ENCODE results near the gene SUGCT.

SUGCT gene

DNA sequence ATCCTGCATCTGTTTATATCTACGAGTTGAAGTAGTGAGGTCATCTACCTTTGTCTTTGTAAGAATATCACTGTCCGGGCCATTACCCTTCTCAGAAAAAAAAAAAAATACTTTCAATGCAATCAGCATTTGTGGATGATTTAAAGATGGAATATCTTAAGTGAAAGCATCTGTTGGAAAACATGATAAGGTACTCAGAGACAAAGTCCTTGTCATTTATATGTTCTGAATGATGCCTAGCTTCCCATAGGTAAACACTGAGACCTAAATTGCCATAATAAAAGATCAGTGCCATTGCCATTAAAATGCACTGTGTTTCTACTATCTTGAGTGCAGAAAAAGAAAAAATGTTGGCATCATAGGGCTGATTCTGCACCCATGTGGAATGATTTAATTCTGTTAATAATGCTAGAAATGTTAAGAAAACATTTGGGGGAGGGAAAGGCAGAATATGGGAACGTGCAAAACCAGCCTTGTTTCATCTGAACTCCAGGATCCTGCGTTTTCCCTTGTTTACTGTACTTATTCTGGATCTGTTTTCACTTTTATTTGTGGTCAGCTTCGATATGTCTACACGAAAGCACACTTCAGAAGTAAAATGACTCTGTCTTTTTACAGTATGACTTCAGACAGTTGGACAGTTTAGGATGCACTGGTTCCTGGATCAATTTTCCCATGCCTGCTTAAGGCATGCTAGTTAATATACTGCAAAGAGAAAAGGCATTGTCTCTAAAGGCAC, 669.8 kb downstream of the SUGCT start:
- DNase-seq, result no peak

GRCh38 chr7:40805361-40805760, 670.6 kb downstream of the SUGCT start:
- no peak for DNase-seq

DNA sequence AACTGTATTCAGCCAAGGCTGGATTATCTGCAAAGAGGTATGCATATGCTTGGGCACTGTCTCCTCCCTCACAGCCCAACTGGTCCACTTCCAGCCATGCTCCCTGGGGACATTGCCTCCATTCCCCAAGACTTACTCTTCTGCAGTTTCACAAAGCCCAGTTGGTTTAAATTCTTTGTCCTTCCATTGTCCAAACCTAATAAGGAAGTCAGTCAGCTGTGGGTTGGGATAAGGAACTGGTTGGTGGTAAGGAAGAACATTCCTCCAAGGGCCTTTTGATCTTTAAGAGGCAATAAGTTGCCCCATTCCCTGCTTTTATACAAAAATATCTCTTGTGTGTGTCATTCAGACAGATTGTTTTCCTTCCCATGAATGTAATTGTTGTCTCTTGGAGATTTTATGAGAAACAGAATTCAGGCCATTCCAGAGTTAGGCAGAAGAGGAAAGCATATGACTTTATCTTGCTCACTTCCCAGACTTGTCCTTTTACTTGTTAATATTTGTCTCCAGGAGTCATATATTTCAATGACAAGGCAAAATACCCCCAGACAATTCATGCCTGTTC, 673.7 kb downstream of the SUGCT start:
- no peak for DNase-seq

DNA sequence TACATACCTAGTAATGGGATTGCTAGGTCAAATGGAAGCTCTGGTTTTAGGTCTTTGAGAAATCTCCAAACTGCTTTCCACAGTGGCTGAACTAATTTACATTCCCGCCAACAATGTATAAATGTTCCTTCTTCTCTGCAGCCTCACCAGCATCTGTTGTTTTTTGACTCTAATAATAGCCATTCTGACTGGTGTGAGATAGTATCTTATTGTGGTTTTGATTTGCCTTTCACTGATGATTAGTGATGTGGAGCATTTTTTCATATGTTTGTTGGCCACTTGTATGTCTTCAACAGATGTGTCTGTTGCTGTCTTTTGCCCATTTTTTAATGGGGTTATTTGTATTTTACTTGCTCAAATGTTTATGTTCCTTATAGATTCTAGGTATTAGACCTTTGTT, 675.5 kb downstream of the SUGCT start:
- DNase-seq, result no peak

- no peak for DNase-seq
Observed at GRCh38 chr7:40811666-40812065, 676.9 kb downstream of the SUGCT start.

GRCh38 chr7:40815022-40815421, 680.2 kb downstream of the SUGCT start:
- DNase-seq, result no peak

DNA sequence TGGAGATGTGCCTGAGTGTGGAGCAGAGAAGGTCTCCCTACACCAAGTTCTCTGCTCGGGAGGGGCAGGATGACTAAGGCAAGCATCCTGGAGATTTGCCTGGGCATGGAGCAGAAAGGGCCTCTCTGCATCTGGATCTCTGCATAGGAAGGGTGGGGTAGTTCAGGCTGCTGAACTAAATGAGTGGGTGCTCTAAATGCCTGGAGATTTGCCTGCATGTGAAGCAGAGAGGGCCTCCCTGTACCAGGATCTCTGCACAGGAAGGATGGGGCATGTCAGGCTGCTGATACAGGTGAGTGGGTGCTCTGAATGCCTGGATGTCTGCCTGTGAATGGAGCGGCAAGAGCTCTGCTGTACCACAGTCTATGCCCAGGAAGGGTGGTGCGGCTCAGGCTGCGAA, 680.7 kb downstream of the SUGCT start:
- no peak for DNase-seq

GRCh38 chr7:40822861-40823260, 688.1 kb downstream of the SUGCT start:
- DNase-seq, result no peak

GRCh38 chr7:40824461-40824860, 689.7 kb downstream of the SUGCT start:
- no peak for DNase-seq

GRCh38 chr7:40826411-40827221, 691.8 kb downstream of the SUGCT start:
- DNase-seq, result no peak

DNA sequence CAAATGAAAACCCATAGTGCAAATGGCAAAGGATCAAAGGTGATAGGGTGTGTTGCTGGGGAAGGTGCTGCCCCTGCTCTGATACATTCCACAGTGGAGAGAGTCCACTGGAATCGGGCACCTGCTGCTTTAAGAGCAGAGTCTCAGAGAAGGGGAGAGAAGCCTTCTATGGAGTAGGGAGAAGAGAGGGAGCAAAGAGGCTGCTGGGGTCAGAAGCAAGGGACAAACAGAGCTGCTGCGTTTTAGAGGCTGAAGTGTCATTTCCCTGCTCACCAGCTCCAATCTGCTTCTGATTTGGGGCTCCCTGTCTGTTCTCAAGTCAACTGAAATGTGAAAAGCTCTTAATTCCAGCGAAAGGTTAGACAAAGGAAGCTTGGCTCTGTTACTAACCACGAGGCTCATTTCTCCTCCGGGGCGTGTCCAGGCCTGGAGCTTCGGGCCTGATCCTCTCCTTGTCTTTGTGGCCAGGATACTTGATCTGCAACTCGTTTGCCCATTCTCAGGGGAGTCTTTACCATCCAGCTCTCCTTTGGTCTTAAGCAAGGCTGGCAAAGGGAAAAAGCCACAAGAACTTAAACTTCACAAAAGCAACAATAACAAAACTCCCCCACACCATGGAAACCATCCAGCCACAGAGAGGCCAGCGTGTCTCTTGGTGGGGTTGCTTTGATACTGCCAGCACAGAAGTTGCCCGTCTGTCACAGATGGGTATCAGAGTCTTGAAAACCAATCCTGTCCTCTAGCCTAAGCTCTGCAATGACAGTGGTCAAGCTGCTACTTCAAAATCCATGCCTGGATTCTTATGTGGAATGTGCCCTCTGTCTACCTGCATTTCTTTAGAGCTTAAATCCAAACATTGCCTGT, 692.6 kb downstream of the SUGCT start:
- no peak for DNase-seq

DNA sequence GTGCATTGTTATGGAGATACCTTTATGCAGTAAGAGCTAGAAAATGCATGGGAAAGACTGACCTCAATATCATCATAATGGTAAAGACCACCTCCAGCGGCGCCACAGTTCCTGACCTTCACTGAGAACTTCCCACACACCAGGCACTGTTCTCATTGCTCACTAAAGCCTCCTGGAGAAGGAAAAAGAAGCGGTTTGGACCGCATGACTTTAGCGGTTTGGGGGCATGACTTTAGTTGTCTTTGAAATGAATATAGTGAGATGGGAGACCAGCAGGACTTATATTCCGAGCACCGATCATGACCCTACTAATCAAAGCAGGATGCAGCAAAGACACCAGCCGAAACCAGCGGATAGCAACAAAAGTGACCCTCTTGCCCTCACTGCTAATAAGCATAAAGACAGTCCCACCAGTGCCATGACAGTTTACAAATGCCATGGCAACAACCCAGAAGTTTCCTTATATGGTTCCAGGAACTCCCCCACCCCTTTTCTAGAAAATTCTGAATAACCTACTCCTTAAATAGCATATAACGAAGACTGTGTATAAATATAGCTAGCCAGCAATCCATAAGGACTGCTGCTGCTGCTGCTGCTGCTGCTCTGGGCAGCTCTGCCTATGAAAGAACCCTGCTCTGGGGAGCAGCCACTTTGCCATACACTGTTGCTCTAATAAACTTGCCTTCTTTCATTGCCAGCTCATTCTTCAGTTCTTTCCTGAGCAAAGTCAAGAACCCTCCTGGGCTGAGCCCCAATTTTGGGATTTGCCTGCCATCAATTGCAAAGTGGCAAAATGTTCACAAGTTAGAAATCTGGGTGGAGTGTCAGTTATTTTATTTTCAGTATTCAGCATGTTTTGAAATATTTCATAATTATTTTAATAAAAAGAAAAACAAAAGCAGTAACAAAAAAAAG, 694.1 kb downstream of the SUGCT start:
- no peak for DNase-seq

- no peak for DNase-seq
Observed at GRCh38 chr7:40833191-40833887, 698.5 kb downstream of the SUGCT start.

- DNase-seq, result no peak
Observed at GRCh38 chr7:40833888-40834234, 699.1 kb downstream of the SUGCT start.

DNA sequence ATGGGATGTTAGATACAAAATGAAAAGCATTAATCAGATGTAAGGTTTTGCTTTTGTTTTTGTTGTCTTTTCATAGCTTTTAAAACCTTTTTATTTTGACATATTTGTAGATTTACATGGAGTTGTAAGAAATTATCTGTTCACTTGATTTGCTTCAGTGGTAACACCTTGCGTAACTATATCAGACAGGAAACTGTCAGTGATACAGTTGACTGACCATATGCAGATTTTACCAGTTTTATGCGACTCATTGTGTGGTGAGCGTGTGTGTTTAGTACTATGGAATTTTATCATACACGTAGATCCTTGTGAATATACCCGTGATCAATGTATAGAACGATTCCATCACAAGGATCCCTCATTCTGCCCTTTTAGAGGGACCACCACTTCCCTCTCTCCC, 701.4 kb downstream of the SUGCT start:
- DNase-seq, result no peak

- DNase-seq, result no peak
Observed at GRCh38 chr7:40839881-40840280, 705.1 kb downstream of the SUGCT start.

- no peak for DNase-seq
Observed at GRCh38 chr7:40840990-40841389, 706.2 kb downstream of the SUGCT start.

DNA sequence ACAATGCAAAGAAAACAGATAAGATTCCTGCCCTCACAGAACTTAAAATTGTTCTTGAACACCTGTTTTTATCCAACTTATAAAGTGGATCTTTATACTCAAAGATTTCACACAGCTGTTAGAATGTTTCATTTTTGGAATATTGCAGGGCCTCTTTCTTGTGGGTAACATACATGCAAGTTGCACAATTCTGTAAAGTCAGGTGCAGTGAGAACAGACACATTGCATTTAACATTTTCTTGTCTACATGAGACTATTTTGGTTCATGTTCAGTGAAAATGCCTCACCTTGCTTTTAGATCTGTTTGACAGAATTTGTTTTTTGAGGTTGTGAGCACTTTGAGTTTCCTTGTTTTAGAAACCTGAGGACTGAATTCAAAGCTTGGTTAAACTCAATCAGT, 707.8 kb downstream of the SUGCT start:
- DNase-seq, result no peak

GRCh38 chr7:40843338-40843985, 708.7 kb downstream of the SUGCT start:
- DNase-seq, result peak; percentile 51

DNA sequence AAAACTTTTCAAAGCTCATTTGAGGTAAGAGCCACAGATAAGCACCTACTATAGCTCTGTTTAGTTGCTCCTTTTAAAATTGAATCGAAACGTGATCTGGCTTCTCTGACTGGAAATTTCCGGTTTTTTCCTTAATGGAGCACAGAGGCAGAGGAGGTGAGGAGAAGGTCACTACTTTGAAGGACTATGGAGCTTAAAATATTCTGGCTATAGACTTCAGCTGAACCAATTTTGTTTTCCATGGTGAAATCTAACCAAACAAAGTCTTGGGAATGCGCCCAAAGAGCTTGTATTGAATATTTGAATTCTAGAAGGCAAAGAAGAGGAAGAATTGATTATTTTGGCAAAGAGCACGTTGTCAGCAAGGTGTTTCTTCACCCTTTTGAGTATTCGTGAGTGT, 711.1 kb downstream of the SUGCT start:
- DNase-seq, result no peak

DNA sequence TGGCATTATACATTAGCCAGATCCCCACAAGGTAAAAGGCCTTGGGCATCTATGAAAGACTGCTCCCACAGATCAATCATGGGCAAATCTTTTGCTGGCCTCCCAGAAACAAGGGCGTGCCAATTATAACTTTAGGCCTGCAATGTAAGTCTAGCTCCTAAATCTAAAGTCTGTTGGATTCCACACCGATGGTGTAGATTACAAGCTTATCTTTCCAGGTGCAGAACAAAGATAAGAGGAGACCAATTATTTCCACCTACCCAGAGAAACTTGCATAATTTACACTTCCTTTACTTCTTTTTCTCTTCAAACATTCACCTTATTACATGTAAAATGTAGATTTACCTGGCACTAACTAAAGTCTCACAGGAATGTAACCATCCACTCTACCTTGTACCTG, 713.1 kb downstream of the SUGCT start:
- no peak for DNase-seq

All from NCI-H1694 (cell line).